ENCODE results near the gene PAPSS2. TPM values are rescaled to one million over a fixed set of nuclear protein-coding genes. Genes with fewer than 3 reads are reported as not detected.

PAPSS2 gene
- total RNA-seq, 1 donor from 2014 or later = 61.5 TPM

GRCh38 chr10:87716348-87716670 is 56.6 kb downstream of the PAPSS2 start:
- H3K9me3 Mint-ChIP-seq (ENCODE audit: low read depth) = no peaks in the 10 kb centered on the region
- no peak for DNase-seq (ENCODE audit: low spot score)
- TF ChIP-seq CTCF (IDR thresholded peaks at IDR 0.05) = no peak
- no peak overlapping the region for H3K4me3 Mint-ChIP-seq (ENCODE audit: unreplicated experiment)
- H3K27me3 Mint-ChIP-seq (ENCODE audit: low read depth) = no peaks in the 10 kb centered on the region
- H3K27ac Mint-ChIP-seq (ENCODE audit: unreplicated experiment) = no peak overlapping the region
- peaks cover 27% of the 10 kb centered on the region for H3K36me3 Mint-ChIP-seq (ENCODE audit: low read depth)
- H3K4me1 Mint-ChIP-seq (ENCODE audit: low read depth) = no peaks in the 10 kb centered on the region

- Mint-ChIP-seq H3K4me1 (ENCODE audit: low read depth) (peaks cover 8% of the 10 kb centered on the region), H3K4me3 (ENCODE audit: unreplicated experiment) (no peak overlapping the region), H3K9me3 (ENCODE audit: low read depth) (no peaks in the 10 kb centered on the region), H3K36me3 (ENCODE audit: low read depth) (peaks cover 20% of the 10 kb centered on the region), H3K27ac (ENCODE audit: unreplicated experiment) (no peak overlapping the region), H3K27me3 (ENCODE audit: low read depth) (no peaks in the 10 kb centered on the region)
- TF ChIP-seq CTCF (IDR thresholded peaks at IDR 0.05) = no peak
- DNase-seq (ENCODE audit: low spot score) = no peak
Observed at GRCh38 chr10:87720665-87721064, 61.0 kb downstream of the PAPSS2 start.

GRCh38 chr10:87721781-87722180 is 62.1 kb downstream of the PAPSS2 start:
- no peaks in the 10 kb centered on the region for H3K27me3 Mint-ChIP-seq (ENCODE audit: low read depth)

GRCh38 chr10:87722716-87723115 is 63.0 kb downstream of the PAPSS2 start:
- H3K27me3 Mint-ChIP-seq (ENCODE audit: low read depth) = no peaks in the 10 kb centered on the region

More at GRCh38 chr10:87721781-87722180, 62.1 kb downstream of the PAPSS2 start:
- Mint-ChIP-seq H3K9me3 (ENCODE audit: low read depth) (no peaks in the 10 kb centered on the region), H3K4me1 (ENCODE audit: low read depth) (peaks cover 8% of the 10 kb centered on the region), H3K27ac (ENCODE audit: unreplicated experiment) (no peak overlapping the region), H3K36me3 (ENCODE audit: low read depth) (peaks cover 10% of the 10 kb centered on the region), H3K4me3 (ENCODE audit: unreplicated experiment) (no peak overlapping the region)
- DNase-seq (ENCODE audit: low spot score) = no peak
- no peak for TF ChIP-seq CTCF (IDR thresholded peaks at IDR 0.05)

GRCh38 chr10:87723500-87723899 is 63.8 kb downstream of the PAPSS2 start:
- no peak for TF ChIP-seq CTCF (IDR thresholded peaks at IDR 0.05)
- Mint-ChIP-seq H3K27me3 (ENCODE audit: low read depth) (no peaks in the 10 kb centered on the region), H3K36me3 (ENCODE audit: low read depth) (peaks cover 10% of the 10 kb centered on the region), H3K4me3 (ENCODE audit: unreplicated experiment) (no peak overlapping the region), H3K27ac (ENCODE audit: unreplicated experiment) (no peak overlapping the region), H3K9me3 (ENCODE audit: low read depth) (no peaks in the 10 kb centered on the region), H3K4me1 (ENCODE audit: low read depth) (peaks cover 8% of the 10 kb centered on the region)
- DNase-seq (ENCODE audit: low spot score) = no peak

More at GRCh38 chr10:87722716-87723115, 63.0 kb downstream of the PAPSS2 start:
- Mint-ChIP-seq H3K9me3 (ENCODE audit: low read depth) (no peaks in the 10 kb centered on the region), H3K36me3 (ENCODE audit: low read depth) (peaks cover 10% of the 10 kb centered on the region), H3K27ac (ENCODE audit: unreplicated experiment) (no peak overlapping the region), H3K4me3 (ENCODE audit: unreplicated experiment) (no peak overlapping the region), H3K4me1 (ENCODE audit: low read depth) (peaks cover 8% of the 10 kb centered on the region)
- no peak for TF ChIP-seq CTCF (IDR thresholded peaks at IDR 0.05)
- DNase-seq (ENCODE audit: low spot score) = no peak

Data from chondrocyte (in vitro differentiated cells).